Activated CD4-positive, alpha-beta T cell treated with anti-CD3 and anti-CD28 coated beads for 36 hours (primary cell): ENCODE data around the gene GAP43. TPM values are rescaled to one million over a fixed set of nuclear protein-coding genes. Genes with fewer than 3 reads are reported as not detected.

Experiments
- ATAC-seq: fragments of 200-7000 bp; cut with Tn5 transposase; one replicate; pipeline ENCODE4 v1.10.0; 2021; ENCODE audit warnings: mild to moderate bottlenecking, moderate library complexity
- CTCF ChIA-PET: fragments of 350-600 bp; sonication (Branson Sonifier 250); formaldehyde crosslinking; loops from one replicate; lab custom pipeline; 2021; ENCODE audit warnings: antibody characterized with exemption; lab: Charles Lee
- POLR2A ChIA-PET: fragments of 350-600 bp; sonication (Branson Sonifier 250); formaldehyde crosslinking; loops from one replicate; lab custom pipeline; 2021; ENCODE audit warnings: antibody characterized with exemption, inconsistent platforms; lab: Charles Lee
- DNase-seq: peaks from one replicate; pipeline ENCODE4 v3.0.0-alpha.2; 2020
- H3K27ac Mint-ChIP-seq: one replicate; pipeline ENCODE4 v1.8.0; 2021; ENCODE audit warnings: mixed read lengths
- H3K27me3 Mint-ChIP-seq: one replicate; pipeline ENCODE4 v1.8.0; 2021; ENCODE audit warnings: mixed read lengths
- H3K36me3 Mint-ChIP-seq: one replicate; pipeline ENCODE4 v1.8.0; 2021; ENCODE audit warnings: low read depth, mixed read lengths
- H3K4me1 Mint-ChIP-seq: one replicate; pipeline ENCODE4 v1.8.0; 2021; ENCODE audit warnings: mixed read lengths
- H3K4me3 Mint-ChIP-seq: one replicate; pipeline ENCODE4 v1.8.0; 2021; ENCODE audit warnings: mild to moderate bottlenecking, moderate library complexity, mixed read lengths
- H3K9me3 Mint-ChIP-seq: one replicate; pipeline ENCODE4 v1.8.0; 2021; ENCODE audit warnings: low read depth, mixed read lengths
- intact Hi-C, 2 experiments: fragments of 100-400 bp; cut with DNase I in 1 of 2; cut with micrococcal nuclease in 1 of 2; formaldehyde crosslinking; loops; one replicate each; pipeline versions ENCODE4 v1.14.2 to v1.15.1; 2022 to 2024; cut with DNase I, micrococcal nuclease
- total RNA-seq, 2 experiments: library from RNA; stranded (reverse); gene quantifications; one replicate each; pipeline ENCODE4 v1.2.3, GENCODE V29; 2021

GAP43 gene
- total RNA-seq, 2 experiments from 2014 or later: not detected

- no peaks in the 10 kb centered on the region for H3K9me3 Mint-ChIP-seq
- no peak overlapping the region for H3K4me3 Mint-ChIP-seq
- no peak overlapping the region for H3K27ac Mint-ChIP-seq
- ATAC-seq: peak; percentile 92
- peaks cover 39% of the 10 kb centered on the region for H3K4me1 Mint-ChIP-seq
- peak; percentile 15 for DNase-seq
- CTCF ChIA-PET: interaction anchor here (0.6 to 0.7 kb wide), 2 partner anchors 432 to 661 kb away, joined by 3 to 4 read pairs; no protein-coding TSS in a partner anchor
- intact Hi-C loops: loop anchor here (2.0 to 10.0 kb wide), 3 partner anchors 50 to 1162 kb away; no protein-coding TSS in a partner anchor
- POLR2A ChIA-PET: no interaction called here
- H3K27me3 Mint-ChIP-seq: peaks cover 2% of the 10 kb centered on the region
- no peaks in the 10 kb centered on the region for H3K36me3 Mint-ChIP-seq
Observed at GRCh38 chr3:115666920-115667737, 43.8 kb downstream of the GAP43 start.

DNA sequence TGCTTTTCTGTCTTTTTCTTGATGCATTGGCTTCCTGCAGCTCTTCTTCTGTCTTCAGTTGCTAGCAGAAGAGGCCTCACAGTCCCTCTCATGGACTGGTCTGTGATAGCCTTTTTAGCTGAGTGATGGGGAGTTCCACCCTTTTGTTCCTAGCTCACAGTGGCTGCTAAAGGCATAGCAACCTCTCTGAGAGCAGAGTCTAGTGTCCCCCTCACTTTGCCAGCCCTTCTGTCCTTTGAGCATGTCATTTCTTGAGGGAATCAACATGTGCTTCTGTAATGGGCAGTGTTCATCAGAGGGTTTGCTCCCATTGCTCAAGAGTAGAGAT lies 44.4 kb downstream of the GAP43 start:
- POLR2A ChIA-PET: no interaction called here
- Mint-ChIP-seq H3K36me3 (no peaks in the 10 kb centered on the region), H3K4me3 (no peak overlapping the region), H3K9me3 (no peaks in the 10 kb centered on the region), H3K4me1 (peaks cover 34% of the 10 kb centered on the region), H3K27me3 (peaks cover 6% of the 10 kb centered on the region), H3K27ac (no peak overlapping the region)
- CTCF ChIA-PET: interaction anchor here (0.7 kb wide), 1 partner anchor 661 kb away, joined by 3 read pairs; no protein-coding TSS in a partner anchor
- ATAC-seq: no peak
- no peak for DNase-seq
- intact Hi-C loops: loop anchor here (2.0 to 10.0 kb wide), 3 partner anchors 51 to 1163 kb away; no protein-coding TSS in a partner anchor

DNA sequence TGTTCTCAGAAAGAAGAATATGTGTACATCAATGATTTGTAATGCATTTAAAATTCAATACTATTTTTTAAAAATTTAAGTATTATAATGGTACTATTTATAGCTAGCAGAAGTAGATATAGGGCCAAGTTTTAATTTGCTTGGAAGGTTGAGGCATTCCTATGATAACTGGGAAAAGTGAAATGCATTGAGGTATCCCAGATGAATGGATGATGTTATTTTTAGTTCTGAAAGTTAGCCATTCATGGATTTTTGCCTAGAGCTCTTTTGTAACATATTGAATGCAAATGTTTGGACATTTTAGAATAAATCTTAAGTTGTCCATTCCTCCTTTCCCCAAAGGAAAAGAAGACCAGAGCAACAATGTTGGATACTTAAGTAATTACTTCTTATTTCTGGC lies 47.6 kb downstream of the GAP43 start:
- ChIA-PET POLR2A (no interaction called here), CTCF (interaction anchor here (0.6 to 1.5 kb wide), 2 partner anchors 10 to 17 kb away, joined by 3 to 5 read pairs; no protein-coding TSS in a partner anchor)
- Mint-ChIP-seq H3K9me3 (no peaks in the 10 kb centered on the region), H3K36me3 (no peaks in the 10 kb centered on the region), H3K4me1 (peaks cover 21% of the 10 kb centered on the region), H3K27ac (no peak overlapping the region), H3K27me3 (peaks cover 14% of the 10 kb centered on the region), H3K4me3 (no peak overlapping the region)
- DNase-seq: no peak
- ATAC-seq: no peak
- intact Hi-C loops: no loop called here

GRCh38 chr3:115671761-115672455 lies 48.6 kb downstream of the GAP43 start:
- Mint-ChIP-seq H3K36me3 (no peaks in the 10 kb centered on the region), H3K9me3 (no peaks in the 10 kb centered on the region), H3K27ac (no peak overlapping the region), H3K4me3 (no peak overlapping the region), H3K27me3 (peaks cover 14% of the 10 kb centered on the region), H3K4me1 (peaks cover 11% of the 10 kb centered on the region)
- intact Hi-C loops: no loop called here
- DNase-seq: no peak
- CTCF ChIA-PET: interaction anchor here (0.5 to 1.5 kb wide), 2 partner anchors 9 to 826 kb away, joined by 3 to 5 read pairs; no protein-coding TSS in a partner anchor
- no peak for ATAC-seq
- POLR2A ChIA-PET: no interaction called here

DNA sequence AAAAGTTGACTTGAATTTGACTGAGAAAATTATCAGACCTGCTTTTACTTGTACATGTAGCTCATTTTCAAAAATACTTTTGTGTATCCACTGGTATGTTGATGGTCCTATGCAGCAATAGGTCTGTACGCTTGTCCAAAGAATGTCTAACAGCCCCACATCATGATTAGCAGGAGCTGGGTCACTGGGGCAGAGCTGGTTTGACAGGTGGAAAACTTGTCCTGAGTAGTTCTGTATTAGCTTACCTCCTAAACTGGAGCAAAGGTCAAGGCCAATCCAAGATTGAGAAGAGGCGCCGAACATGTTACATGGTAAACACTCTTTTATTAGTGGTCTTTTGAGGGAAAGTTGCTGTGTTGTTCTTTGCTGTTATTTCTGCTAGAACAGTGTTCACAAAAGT lies 50.6 kb downstream of the GAP43 start:
- ChIA-PET CTCF (interaction anchor here (0.5 to 1.1 kb wide), 2 partner anchors 19 to 1514 kb away, joined by 3 to 4 read pairs; no protein-coding TSS in a partner anchor), POLR2A (no interaction called here)
- ATAC-seq (no peak), DNase-seq (no peak)
- Mint-ChIP-seq H3K9me3 (no peaks in the 10 kb centered on the region), H3K36me3 (no peaks in the 10 kb centered on the region), H3K4me3 (no peak overlapping the region), H3K27me3 (peaks cover 21% of the 10 kb centered on the region), H3K27ac (no peak overlapping the region), H3K4me1 (peaks cover 2% of the 10 kb centered on the region)
- intact Hi-C loops: no loop called here

GRCh38 chr3:115676336-115676735 lies 53.0 kb downstream of the GAP43 start:
- Mint-ChIP-seq H3K9me3 (no peaks in the 10 kb centered on the region), H3K27ac (no peak overlapping the region), H3K4me3 (no peak overlapping the region), H3K4me1 (peaks cover 2% of the 10 kb centered on the region), H3K27me3 (peaks cover 33% of the 10 kb centered on the region), H3K36me3 (no peaks in the 10 kb centered on the region)
- ChIA-PET POLR2A (no interaction called here), CTCF (no interaction called here)
- ATAC-seq (no peak), DNase-seq (no peak)
- intact Hi-C loops: no loop called here

GRCh38 chr3:115680803-115681345 lies 57.6 kb downstream of the GAP43 start:
- Mint-ChIP-seq H3K9me3 (no peaks in the 10 kb centered on the region), H3K36me3 (no peaks in the 10 kb centered on the region), H3K4me1 (no peaks in the 10 kb centered on the region), H3K27ac (no peak overlapping the region), H3K4me3 (no peak overlapping the region), H3K27me3 (peaks cover 29% of the 10 kb centered on the region)
- POLR2A ChIA-PET: no interaction called here
- no peak for ATAC-seq
- intact Hi-C loops: no loop called here
- DNase-seq: no peak
- CTCF ChIA-PET: interaction anchor here (0.8 to 1.8 kb wide), 2 partner anchors 10 to 1297 kb away, joined by 3 to 5 read pairs; no protein-coding TSS in a partner anchor

- Mint-ChIP-seq H3K27ac (no peak overlapping the region), H3K27me3 (peaks cover 27% of the 10 kb centered on the region), H3K9me3 (no peaks in the 10 kb centered on the region), H3K4me1 (no peaks in the 10 kb centered on the region), H3K4me3 (no peak overlapping the region), H3K36me3 (no peaks in the 10 kb centered on the region)
- ChIA-PET CTCF (interaction anchor here (0.8 to 1.8 kb wide), 2 partner anchors 10 to 1298 kb away, joined by 3 to 5 read pairs; no protein-coding TSS in a partner anchor), POLR2A (no interaction called here)
- DNase-seq (no peak), ATAC-seq (no peak)
- intact Hi-C loops: no loop called here
Observed at GRCh38 chr3:115681736-115682135, 58.4 kb downstream of the GAP43 start.

DNA sequence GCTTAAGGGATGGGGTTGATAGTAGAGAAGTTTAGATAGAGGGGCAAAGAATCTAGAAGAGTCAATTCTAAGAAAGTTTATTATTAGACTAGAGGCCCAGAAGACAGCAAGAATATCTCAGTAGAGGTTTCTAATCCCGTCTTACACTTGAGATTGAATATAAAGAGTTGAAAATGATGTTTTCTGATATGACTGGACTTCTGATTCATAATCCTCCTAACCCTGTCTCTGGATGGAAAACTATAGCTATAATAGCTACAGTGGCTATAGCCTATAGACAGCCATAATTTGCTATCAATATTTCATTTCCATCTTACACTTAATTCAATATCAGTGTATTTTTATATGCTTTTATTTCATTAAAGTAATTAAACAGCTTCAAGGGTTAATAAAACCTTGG lies 60.0 kb downstream of the GAP43 start:
- ChIA-PET POLR2A (no interaction called here), CTCF (interaction anchor here (0.7 kb wide), 1 partner anchor 1348 kb away, joined by 3 read pairs; no protein-coding TSS in a partner anchor)
- ATAC-seq (no peak), DNase-seq (no peak)
- intact Hi-C loops: no loop called here
- no peaks in the 10 kb centered on the region for H3K9me3 Mint-ChIP-seq
- H3K36me3 Mint-ChIP-seq: no peaks in the 10 kb centered on the region
- H3K4me3 Mint-ChIP-seq: no peak overlapping the region
- H3K27ac Mint-ChIP-seq: no peak overlapping the region
- H3K4me1 Mint-ChIP-seq: no peaks in the 10 kb centered on the region
- H3K27me3 Mint-ChIP-seq: peaks cover 21% of the 10 kb centered on the region

- H3K27ac Mint-ChIP-seq: no peak overlapping the region
- ATAC-seq: no peak
- intact Hi-C loops: no loop called here
- CTCF ChIA-PET: no interaction called here
- no peaks in the 10 kb centered on the region for H3K4me1 Mint-ChIP-seq
- no peaks in the 10 kb centered on the region for H3K9me3 Mint-ChIP-seq
- no peak overlapping the region for H3K4me3 Mint-ChIP-seq
- no peak for DNase-seq
- H3K27me3 Mint-ChIP-seq: peaks cover 25% of the 10 kb centered on the region
- no peaks in the 10 kb centered on the region for H3K36me3 Mint-ChIP-seq
- POLR2A ChIA-PET: no interaction called here
Observed at GRCh38 chr3:115683773-115684172, 60.5 kb downstream of the GAP43 start.

GRCh38 chr3:115685097-115685496 lies 61.8 kb downstream of the GAP43 start:
- no peak overlapping the region for H3K27ac Mint-ChIP-seq
- no peaks in the 10 kb centered on the region for H3K4me1 Mint-ChIP-seq
- ChIA-PET POLR2A (no interaction called here), CTCF (no interaction called here)
- intact Hi-C loops: no loop called here
- no peak overlapping the region for H3K4me3 Mint-ChIP-seq
- DNase-seq (peak; percentile 17), ATAC-seq (peak; percentile 72)
- peaks cover 17% of the 10 kb centered on the region for H3K27me3 Mint-ChIP-seq
- H3K9me3 Mint-ChIP-seq: no peaks in the 10 kb centered on the region
- H3K36me3 Mint-ChIP-seq: no peaks in the 10 kb centered on the region
